Measurements from ENCODE around the gene ZBED5. TPM values are rescaled to one million over a fixed set of nuclear protein-coding genes. Genes with fewer than 3 reads are reported as not detected.
"Not testable (repeated sequence)": the region's sequence is repeated elsewhere in the genome, so short reads cannot be mapped to it uniquely, and the experiment has no call there.

Gene ZBED5
- total and polyA plus RNA-seq, 9 donors = 27.8 to 69.4 (median 49.1) TPM

GRCh38 chr11:10893714-10894151 lies 35.9 kb upstream of the ZBED5 start:
- Histone ChIP-seq H3K9me3 (no peaks in the 10 kb centered on the region), H3K4me3 (no peak overlapping the region), H3K27me3 (no peaks in the 10 kb centered on the region), H3K27ac (no peak overlapping the region), H3K36me3 (no peaks in the 10 kb centered on the region), H3K4me1 (ENCODE audit: insufficient read depth) (no peaks in the 10 kb centered on the region)
- TF ChIP-seq CTCF (IDR thresholded peaks at IDR 0.05) (no peak), POLR2A (IDR thresholded peaks at IDR 0.05) (no peak), EP300 (IDR thresholded peaks at IDR 0.05) (no peak)
- intact Hi-C loops (cut with DNase I) = no loop called here
- DNase-seq = no peak

GRCh38 chr11:10892250-10892649 lies 34.4 kb upstream of the ZBED5 start:
- 82 to 91% (median 88%) methylated on average over 2 of the region's 2 CpGs for WGBS, 3 donors
- TF ChIP-seq POLR2A (IDR thresholded peaks at IDR 0.05) = no peak
- TF ChIP-seq EP300 (IDR thresholded peaks at IDR 0.05) = no peak
- no peak for TF ChIP-seq CTCF (IDR thresholded peaks at IDR 0.05)
- H3K4me3 ChIP-seq = no peak overlapping the region

GRCh38 chr11:10891151-10891720 lies 33.4 kb upstream of the ZBED5 start:
- 96 to 100% (median 98%) methylated on average over 1 of the region's 1 CpG for WGBS, 3 donors
- Histone ChIP-seq H3K27me3 (no peaks in the 10 kb centered on the region), H3K27ac (no peak overlapping the region), H3K36me3 (no peaks in the 10 kb centered on the region), H3K4me3 (no peak overlapping the region), H3K9me3 (no peaks in the 10 kb centered on the region), H3K4me1 (ENCODE audit: insufficient read depth) (no peaks in the 10 kb centered on the region)
- no peak for TF ChIP-seq CTCF (IDR thresholded peaks at IDR 0.05)
- no peak for TF ChIP-seq EP300 (IDR thresholded peaks at IDR 0.05)
- TF ChIP-seq POLR2A (IDR thresholded peaks at IDR 0.05) = no peak
- intact Hi-C loops (cut with DNase I) = no loop called here
- no peak for DNase-seq

More at GRCh38 chr11:10892250-10892649, 34.4 kb upstream of the ZBED5 start:
- Histone ChIP-seq H3K27me3 (no peaks in the 10 kb centered on the region), H3K36me3 (no peaks in the 10 kb centered on the region), H3K4me1 (ENCODE audit: insufficient read depth) (no peaks in the 10 kb centered on the region), H3K27ac (no peak overlapping the region), H3K9me3 (no peaks in the 10 kb centered on the region)
- intact Hi-C loops (cut with DNase I) = no loop called here
- DNase-seq = no peak

- H3K27me3 ChIP-seq; DNase-seq; H3K9me3 ChIP-seq; H3K36me3 ChIP-seq; H3K4me1 ChIP-seq (ENCODE audit: insufficient read depth); H3K27ac ChIP-seq; H3K4me3 ChIP-seq; intact Hi-C loops (cut with DNase I): not testable (repeated sequence)
These were observed 32.2 kb upstream of the ZBED5 start for GRCh38 chr11:10890083-10890482.

GRCh38 chr11:10887307-10887706 lies 29.5 kb upstream of the ZBED5 start:
- H3K4me3 ChIP-seq = no peak overlapping the region
- DNase-seq = no peak
- H3K4me1 ChIP-seq (ENCODE audit: insufficient read depth) = peaks cover 2% of the 10 kb centered on the region
- H3K9me3 ChIP-seq = no peaks in the 10 kb centered on the region
- TF ChIP-seq CTCF (IDR thresholded peaks at IDR 0.05) (no peak), EP300 (IDR thresholded peaks at IDR 0.05) (no peak), POLR2A (IDR thresholded peaks at IDR 0.05) (no peak)
- H3K27ac ChIP-seq = no peak overlapping the region
- no peaks in the 10 kb centered on the region for H3K36me3 ChIP-seq
- no peaks in the 10 kb centered on the region for H3K27me3 ChIP-seq
- intact Hi-C loops (cut with DNase I) = no loop called here

All from ovary (tissue), 9 donors.